ENCODE results near the gene CDK5R2.
A peak's percentile ranks its signal among the peaks of the same experiment; 100 is the strongest.

CDK5R2 gene

DNA sequence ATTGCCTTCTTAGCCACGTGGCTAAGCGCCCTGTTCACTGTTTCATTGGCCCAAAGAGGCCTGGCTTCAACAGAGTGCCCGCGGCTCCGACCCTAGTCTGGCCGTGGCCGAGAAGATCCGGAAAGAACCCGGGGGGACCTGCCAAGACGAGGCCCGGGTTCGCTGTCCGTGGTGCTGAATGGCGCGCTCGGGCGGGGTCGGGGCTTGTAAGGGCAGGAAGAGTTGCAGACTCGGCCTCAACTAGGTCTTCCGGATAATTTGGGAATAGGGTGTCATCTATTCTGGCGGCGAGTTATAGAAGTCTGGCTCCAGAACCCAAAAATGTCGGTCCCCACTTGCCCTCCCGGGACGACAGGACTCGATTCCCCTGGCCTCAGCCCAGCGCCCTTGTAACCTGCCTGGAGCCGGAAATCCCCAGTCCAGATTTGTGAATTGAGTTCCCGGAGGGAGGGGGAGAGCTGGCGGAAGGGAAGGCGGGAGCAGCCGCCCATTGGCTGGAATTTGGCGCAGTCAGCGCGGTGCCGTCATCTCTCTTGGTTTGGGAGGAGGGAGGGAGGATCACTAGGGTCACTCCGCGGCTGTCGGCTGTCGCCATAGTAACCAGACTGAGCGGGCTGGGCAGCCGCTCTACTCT lies 3.5 kb downstream of the CDK5R2 start:
- DNase-seq (ENCODE audit: low spot score) = no peak

DNA sequence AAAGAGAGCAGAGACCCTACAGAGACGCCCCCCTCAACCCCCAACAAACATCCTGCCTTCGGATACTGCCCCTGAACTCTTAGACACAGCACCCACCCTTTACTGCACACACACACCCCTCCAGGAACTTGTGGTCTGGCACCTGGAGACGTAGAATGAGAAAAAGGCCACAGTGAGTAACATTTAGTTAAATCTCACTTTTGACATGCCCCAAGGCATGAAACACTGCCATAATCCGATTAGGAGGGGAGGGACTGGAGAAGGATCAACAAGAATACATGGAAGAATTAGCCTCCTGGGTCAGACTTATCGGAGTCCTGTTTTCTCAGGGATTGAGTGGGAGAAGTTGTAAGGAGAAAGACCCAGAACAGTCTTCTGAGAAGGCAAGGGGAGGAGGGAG lies 4.1 kb downstream of the CDK5R2 start:
- DNase-seq (ENCODE audit: low spot score) = no peak

DNA sequence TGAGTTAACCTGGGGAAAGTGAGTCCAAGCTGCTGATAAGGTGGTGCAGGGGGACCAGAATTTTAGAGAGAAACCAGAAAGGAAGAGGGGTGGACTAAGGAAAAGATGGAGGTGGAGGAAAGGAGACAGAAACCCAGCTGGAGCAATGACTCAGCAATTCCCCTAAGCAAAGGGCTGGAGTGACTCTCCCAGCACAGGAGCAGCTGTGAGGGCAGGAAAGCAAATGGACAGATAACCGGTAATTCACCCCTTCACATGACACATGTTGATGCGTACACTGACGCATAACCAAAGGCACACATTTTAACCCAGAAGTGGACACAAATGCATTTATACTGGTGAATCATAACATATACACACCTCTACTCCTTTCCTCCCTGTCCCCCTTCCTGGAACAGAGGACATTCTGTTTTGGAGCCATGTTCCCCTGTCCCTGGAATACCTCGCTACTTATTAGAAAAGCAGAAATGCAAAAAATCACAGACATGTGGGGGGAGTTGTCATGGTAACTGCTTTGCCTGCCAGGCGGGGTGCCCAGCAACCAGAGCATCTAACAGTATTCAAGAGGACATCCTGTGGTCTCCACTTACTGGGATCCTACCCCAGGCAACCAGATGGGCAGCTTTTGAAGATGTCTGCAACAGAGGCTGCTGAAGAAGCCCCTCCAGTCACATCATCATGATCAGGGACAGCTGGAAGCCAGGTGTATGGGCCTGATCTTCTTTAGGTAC lies 4.7 kb downstream of the CDK5R2 start:
- peak; percentile 91 for DNase-seq (ENCODE audit: low spot score)

DNA sequence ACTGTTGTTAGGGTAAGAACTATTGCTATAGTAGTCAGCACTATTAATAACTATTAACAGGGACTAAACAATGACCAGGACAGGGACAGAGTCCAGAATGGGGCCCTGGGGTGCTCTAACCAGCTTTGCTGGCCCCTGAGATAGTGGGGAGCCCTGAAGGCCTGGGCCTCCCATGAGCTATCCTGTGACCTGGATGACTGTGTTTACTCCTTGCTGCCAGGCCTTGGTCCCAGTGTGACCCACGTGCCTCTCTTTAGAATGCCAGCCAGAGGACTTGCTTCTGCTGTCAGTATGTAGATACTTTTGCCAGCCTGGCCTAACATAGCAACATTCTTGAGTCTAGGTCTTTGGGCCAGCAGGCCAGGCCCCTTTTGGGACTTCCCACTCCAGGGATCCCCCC lies 11.4 kb downstream of the CDK5R2 start:
- no peak for DNase-seq (ENCODE audit: low spot score)

DNA sequence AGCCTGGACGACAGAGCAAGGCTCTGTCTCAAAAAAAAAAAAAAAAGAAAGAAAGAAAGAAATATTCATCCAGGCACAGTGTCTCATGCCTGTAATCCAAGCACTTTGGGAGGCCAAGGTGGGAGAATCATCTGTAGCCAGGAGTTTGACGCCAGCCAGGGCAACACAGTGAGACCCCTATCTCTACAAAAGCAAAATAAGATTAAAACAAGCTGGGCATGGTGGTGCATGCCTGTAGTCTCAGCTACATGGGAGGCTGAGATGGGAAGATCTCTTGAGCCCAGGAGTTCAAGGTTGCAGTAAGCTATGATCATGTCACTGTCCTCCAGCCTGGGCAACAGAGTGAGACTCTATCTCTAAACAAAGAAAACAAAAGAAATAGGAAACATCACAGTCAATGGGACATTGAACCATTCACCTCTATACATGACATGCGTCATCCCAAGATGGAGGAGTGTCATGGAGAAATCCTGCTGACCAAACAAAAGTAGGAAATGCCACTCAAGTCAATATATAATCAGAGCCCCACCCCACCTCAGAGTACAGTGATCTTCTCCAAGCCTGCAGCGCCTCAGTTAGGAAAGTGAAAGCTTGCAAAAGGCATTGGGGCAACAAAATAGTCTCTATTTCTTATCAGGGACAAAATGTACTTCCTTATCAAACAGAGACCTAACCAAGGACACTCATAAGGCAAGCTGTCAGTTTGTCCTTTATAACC lies 15.8 kb downstream of the CDK5R2 start:
- DNase-seq (ENCODE audit: low spot score) = no peak

DNA sequence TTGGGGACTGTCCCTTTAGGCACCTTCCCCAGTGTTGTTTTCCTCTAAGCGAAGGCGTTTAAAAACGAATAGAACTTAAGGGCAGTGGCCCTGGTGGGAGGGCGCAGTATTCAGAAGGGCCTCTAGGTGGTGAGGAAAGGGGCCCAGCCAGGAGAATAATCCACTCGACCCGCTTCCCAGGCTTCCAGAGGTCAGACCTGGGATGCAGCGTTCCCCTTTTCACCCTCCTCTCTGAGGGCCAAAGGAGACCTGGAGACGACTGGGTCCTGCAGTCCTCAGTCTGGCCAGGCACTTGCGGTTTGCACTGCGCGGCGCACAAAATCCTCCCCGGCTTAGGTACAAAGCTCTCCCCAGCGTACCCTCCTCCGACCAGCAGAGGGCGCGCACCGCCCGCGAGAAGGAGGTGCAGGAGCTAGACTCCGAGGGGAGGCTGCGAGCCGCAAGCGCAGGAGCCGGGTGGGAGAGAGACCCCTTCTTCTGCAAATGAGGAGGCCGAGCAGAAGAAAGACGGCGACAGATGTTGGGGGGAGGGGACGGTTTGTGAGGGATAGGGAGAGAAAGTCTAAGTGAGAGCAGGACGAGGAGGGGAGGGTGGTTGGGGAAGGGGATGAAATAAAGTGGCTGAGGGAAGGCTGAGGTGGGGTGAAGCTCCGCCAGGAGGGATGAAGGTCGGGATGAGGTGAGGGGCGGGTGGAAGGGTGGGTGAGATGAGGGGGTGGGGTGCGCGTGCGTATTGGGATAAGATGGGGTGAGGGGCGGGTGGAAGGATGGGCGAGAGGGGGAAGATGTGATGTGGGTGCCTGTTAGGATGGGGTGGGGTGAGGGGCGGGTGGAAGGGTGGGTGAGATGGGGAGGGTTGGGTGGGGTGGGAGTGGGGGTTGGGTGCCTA lies 20.6 kb downstream of the CDK5R2 start:
- DNase-seq (ENCODE audit: low spot score) = peak; percentile 79

DNA sequence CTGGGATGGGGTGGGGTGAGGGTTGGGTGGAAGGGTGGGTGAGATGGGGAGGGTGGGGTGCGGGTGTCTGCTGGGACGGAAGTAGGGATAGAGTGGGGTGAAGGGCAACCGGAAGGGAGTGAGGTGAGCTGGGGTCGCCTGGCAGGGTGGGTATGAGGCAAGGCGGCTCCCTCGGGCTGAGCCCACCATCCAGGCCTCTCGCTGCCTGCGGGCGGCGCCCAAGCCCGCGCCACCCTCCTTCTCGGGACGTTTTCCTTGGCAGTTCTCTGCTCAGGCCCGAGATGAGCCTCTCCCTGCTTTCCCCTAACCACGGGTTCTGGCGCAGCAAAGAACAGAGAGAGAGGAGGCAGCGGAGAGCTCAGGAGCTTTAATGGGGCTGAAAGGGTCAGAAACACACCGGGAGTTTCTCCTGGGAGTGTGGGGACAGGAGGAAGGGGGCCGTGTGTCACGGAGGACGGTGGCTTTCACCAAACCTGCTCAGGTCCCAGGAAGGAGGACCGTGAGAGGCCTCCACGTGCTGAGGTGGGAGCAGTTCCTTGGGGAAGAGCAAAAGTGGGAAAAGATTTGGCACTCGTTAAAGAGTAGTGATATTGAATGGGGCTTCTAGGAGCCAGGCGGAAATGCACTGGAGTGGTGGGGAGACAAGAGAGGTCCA lies 21.4 kb downstream of the CDK5R2 start:
- no peak for DNase-seq (ENCODE audit: low spot score)

DNA sequence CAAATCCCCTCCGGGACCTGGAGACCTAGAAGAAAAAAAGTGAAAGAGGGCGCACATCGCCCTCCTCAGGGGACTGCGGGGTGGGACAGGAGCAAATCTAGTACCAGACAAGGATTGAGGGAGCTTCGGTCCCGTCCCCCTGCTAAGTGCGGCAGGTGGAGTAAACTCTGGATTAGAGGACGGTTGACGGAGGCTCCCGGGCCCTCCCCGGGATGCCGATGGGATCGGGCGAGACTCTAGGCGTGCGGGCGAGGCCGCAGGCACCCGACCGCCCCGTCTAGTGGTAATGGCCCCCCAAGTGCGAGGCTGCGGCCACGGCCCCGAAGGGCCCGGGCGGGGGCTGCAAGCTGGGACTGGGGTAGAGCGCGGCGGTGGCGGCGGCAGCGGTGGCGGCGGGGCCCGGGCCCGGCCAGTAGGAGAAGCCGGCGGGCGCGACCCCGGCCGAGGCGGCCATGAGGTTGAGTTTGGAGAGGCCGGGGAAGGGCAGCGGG lies 22.0 kb downstream of the CDK5R2 start:
- no peak for DNase-seq (ENCODE audit: low spot score)

DNA sequence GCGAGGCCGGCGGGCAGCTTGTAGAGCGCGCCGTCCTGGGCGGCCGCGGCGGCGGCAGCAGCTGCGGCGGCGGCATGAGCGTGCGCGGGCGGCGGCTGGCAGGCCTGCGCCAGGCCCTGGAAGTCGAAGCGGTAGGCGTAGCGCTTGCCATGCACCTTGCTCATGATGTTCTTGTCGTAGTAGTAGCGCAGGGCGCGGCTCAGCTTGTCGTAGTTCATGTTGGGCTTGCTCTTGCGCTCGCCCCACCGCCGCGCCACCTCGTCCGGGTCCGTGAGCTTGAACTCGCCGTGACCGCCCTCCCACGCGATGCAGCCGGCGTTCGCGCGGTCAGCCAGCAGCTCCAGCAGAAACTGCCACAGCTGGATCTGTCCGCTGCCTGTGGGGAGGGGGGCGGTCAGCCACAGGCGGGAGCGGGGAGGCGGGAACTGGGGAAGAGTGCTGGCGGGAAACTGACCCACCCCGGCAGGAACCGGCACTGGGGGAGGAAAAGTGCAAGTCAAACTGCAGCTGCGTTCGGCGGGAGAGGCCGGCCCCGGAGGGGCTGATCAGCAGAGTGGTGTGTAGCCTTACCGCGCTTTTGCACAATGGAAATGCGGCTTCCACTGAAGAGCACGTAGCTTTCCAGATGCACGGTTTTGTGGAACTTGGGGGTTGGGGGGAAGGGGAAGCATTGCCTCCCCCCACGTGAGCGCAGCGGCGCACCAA lies 22.6 kb downstream of the CDK5R2 start:
- DNase-seq (ENCODE audit: low spot score) = no peak

DNA sequence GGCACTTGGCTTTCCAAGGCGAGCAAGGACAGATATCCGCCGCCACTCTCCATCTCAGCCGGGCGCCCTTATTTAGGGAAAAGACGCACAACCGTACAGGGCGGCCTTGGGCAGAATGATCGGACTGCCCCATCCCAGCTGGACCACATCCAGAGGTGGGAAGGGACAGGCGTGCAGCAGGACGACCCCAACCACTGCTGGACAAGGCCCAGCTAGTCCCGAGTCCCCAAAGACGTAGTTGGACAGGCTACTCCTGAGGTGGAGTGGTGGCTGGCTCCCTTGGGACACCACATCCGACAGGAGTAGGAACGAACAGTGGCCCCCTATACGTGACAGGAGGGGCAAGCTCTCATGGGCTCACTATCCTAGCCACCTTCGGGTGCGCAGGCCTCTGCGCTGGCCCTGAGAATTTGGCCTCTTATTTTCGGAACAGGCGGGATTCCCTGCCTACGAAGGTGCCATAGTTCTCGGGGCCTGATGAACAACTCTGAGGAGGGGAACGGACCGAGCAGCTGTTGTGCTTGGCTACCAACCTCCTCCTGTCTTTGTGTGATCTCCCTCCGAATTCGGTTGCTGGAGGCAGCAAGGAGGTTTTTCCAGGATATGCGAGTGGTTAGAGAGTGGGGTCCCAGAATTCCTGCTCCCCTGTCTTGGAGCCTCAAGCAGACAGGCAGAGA lies 23.3 kb downstream of the CDK5R2 start:
- DNase-seq (ENCODE audit: low spot score) = no peak

DNA sequence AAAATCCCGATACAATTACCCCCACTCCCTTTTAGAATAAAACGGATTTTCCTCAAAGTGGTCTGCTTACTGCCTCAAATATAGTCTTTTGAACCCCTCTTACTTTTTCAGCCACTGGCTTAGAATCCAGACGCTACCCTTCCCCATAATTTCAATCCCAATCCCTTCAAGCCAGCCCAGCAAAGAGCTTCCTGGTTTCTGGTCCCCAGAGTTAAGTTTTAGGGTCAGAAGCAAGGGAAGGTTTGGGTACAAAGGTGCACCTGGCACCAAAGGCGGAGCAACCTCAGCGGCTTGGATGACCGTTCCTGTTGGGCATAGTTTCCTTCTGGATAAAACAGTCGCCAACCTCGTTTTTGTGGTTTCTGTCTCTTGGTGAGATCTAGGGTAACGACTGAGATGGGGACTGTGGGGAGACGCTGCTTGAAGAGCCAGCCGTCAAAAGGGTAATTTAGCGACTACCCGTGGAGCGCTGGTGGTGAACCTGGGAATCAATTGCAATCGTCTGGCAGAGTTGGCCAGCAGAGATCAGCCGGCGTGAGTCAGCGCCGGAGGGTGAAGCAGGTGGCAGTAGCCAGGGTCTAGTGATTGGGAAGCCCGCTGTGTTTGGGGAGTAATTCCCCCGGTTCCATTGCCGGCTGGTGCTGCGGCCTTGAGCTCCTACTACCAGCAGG lies 23.9 kb downstream of the CDK5R2 start:
- DNase-seq (ENCODE audit: low spot score) = no peak

DNA sequence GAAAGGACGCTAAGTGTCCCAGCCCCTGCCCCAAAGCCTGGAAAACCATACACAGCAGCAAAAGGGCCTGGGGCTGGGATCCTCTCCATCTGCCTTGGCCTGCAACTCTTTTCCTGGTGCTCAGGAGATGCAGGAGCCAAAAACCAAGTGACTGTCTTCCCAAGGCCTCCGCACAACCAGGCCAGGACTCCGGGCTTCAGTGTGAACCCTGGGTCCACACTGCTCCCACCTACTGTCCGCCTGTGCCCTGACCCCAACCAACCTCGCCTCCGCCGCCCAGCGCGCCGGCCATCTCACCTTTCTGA lies 24.4 kb downstream of the CDK5R2 start:
- no peak for DNase-seq (ENCODE audit: low spot score)

DNA sequence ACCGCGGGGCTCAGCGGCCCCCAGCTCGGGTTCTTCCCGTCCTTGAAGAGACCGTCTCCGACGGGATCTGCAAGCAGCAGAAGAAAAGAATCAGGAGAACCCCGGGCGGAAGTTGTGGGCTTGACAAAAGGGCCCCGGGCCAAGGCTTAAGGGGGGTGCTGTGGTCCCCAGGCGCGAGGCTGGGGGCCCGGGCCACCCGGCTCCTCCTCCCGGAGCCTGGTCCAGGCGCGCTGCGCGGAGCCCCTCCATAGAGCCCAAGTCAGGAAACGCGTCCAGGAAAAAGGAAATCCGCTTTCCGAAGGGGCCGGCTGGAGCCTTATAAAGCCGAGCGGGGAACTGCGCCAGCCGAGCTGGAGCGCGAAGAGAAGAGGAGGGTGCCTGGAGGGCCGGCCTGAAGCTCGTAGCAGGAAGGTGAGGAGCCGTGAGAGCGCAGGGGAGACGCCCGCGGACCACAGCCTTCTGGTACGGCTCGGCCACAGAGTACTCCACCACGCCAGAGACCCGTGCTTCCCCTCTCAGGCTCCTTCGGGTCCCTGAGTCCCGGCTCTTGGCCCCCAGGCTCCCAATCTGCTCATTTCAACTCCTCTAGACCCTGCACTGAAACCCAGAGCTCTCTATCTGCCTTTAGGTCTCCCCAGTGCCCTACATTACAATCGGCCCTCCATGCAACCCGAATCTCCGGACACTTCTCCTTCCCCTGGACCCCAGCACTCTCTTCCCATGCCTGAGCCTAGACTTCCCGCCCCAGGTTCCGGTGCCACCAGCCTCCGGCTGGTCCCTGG lies 25.0 kb downstream of the CDK5R2 start:
- DNase-seq (ENCODE audit: low spot score) = no peak

DNA sequence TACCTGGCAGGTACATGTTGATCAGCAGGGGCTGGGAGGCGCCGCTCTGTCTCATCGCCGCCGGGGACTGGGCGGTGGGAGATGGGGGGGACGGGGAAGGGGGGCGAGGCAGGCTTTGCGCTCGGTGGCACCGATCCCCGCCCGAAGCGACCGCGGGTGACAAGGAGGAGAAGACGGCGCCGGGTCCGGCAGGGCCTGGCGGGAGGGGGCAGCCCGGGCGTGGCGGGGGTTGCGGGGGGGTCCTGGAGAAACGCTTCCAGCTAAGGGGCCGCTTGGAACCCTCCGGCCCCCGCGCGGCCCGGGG lies 25.5 kb downstream of the CDK5R2 start, which contains the start of gene FEV:
FEV (minus strand) TSS at position 164 of the 304 bp plus-strand sequence; CDS start at position 55, 109 bp downstream.
- no peak for DNase-seq (ENCODE audit: low spot score)

DNA sequence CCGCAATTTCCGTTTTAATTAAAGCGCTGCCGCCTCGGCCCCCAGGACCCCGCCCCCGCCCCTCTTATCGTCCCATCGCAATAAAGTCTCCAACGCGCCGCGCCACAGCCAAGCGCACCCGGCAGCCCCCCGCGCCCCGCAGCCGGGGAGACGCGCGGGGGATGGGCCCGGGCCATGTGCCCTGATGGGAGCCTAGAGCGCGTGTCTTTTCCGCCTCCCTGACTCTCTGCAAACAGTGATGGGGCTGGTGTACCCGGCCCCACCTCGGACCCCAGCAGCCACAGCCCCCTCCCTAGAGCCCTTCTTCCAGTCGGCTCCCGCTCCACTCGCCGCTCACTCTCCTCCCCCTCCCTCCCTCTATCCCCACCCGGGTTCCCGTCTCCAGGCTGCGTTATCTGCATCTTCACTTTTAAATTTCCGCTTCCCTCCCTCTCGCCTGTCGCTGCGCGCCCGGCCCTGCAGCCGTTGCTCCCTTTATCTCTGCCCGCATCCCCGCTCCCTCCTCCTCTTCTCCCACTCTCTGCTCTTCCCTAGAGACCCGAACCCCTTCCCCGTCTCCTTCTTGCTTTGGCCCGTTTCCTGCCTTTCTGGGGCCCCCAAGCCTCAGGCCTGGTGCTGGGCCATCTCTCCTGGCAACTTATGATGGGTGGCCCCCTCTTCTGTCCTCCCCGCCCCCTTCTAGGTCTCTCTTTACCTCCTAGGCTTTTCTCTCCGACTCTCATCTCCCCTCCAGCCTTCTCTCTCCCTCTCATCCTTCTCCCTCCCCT lies 26.0 kb downstream of the CDK5R2 start:
- no peak for DNase-seq (ENCODE audit: low spot score)

DNA sequence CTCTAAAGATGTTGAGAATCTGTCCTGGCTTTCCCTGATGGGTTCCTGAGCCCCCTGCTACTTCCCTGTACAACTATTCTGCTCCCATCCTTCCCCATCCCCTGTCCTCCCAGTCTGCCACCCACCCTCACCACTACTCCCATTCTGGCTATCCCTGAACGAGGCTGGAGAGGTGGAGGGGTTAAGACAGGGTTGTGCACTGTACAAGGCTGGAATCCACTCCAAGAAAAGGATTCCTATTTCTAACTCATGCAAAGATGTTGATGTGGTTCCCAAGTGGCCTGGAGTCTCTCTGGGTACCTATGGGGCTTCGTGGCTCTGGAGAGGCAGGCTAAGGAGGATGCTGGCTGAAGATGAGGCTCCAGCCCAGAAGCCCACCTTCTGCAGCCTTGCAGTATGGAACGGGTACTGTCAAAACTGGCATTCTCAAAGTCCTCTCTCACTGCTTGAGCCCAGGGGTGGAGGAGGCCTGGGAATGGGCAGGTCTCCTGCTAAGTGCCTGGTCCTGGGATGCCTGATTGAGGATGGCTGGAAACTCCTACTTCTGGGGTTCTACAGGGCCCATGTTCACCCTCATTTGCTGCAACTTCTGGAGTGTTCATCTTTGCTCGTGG lies 26.8 kb downstream of the CDK5R2 start:
- no peak for DNase-seq (ENCODE audit: low spot score)

DNA sequence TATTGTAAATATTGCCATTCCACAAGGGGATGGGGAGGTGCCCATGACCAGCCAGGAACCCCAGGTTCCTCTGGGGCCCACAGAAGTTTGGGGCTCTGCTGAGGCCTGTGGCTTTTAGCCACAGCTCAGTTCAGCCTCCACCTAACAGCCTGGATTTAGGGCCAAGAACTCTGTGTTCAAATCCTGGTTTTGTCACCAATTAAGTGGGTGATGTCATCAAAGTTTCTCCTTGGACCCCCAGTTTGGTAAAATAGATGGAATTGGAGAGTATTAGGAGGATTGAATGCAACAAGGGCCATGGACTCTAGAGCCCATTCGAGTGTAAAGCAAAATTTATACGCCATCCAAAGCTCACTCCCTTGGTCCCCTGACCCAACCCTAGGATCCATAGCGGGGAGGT lies 28.7 kb downstream of the CDK5R2 start:
- no peak for DNase-seq (ENCODE audit: low spot score)

DNA sequence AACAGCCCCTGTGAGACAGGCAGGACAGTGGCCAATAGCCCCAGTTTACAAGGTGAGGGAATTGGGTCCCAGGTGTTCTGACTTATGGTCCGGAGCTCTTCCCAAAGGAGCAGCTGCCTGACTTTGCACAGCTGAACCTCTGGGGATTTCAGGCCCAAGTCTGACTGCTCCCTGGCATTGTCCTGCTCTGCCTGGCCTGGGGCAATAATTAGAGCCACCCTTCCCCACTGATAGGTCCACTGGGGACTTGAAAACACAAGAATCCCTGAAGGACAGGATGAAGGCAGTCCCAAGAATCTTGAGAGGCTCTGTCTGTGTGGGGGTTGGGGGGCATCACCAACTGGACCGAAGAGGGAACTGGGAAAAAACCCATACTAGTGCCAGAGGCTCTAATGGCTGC lies 29.2 kb downstream of the CDK5R2 start:
- no peak for DNase-seq (ENCODE audit: low spot score)
